ENCODE measurements around the gene PTPRN2.

- TF ChIP-seq POLR2A (conservative IDR thresholded peaks at IDR 0.05) (no peak), RFX5 (IDR thresholded peaks at IDR 0.05; ENCODE audit: low read depth, low read length) (no peak), ATF6 (CRISPR knock-in tag; IDR thresholded peaks at IDR 0.05) (no peak), ARID2 (IDR thresholded peaks at IDR 0.05) (no peak), ZNF274 (IDR thresholded peaks at IDR 0.05; ENCODE audit: borderline replicate concordance, low read depth, low read length) (no peak), ZNF785 (CRISPR knock-in tag; IDR thresholded peaks at IDR 0.05) (no peak), ETS1 (conservative IDR thresholded peaks at IDR 0.05; ENCODE audit: control insufficient read depth, low read depth, low read length) (no peak), CEBPB (tag; IDR thresholded peaks at IDR 0.05) (no peak), MAX (CRISPR knock-in tag; IDR thresholded peaks at IDR 0.05) (no peak), NFIC (IDR thresholded peaks at IDR 0.05) (no peak), CTCF (IDR thresholded peaks at IDR 0.05 in 2 of 3, conservative IDR thresholded peaks at IDR 0.05 in 1 of 3; ENCODE audit: insufficient read depth in 2 of 3, low read depth in 1 of 3, low read length in 3 of 3) (no peak), REST (IDR thresholded peaks at IDR 0.05; ENCODE audit: borderline replicate concordance) (no peak), REST (CRISPR knock-in tag; IDR thresholded peaks at IDR 0.05; ENCODE audit: low read depth) (no peak)
These were observed 513.5 kb downstream of the PTPRN2 start for GRCh38 chr7:158073845-158074840.
